ACHN (cell line): Measurements from ENCODE around the gene LRRC4C.

Experiments used
- DNase-seq: peaks from one replicate; pipeline ENCODE4 v3.0.0-alpha.2; 2015
- in situ Hi-C: cut with HindIII; loops from 2 replicates; pipeline ENCODE4 v1.10.0; 2017; ENCODE audit warnings: low sequenced_read_pairs, low pct_ligation_motif_present, low pct_unique_long_range_greater_than_20kb

Gene LRRC4C

GRCh38 chr11:41437006-41437490, 22.4 kb downstream of the LRRC4C start:
- in situ Hi-C loops = loop anchor here (25.0 kb wide), 1 partner anchor 200 kb away; no protein-coding TSS in a partner anchor
- no peak for DNase-seq

- DNase-seq = no peak
- in situ Hi-C loops = loop anchor here (25.0 kb wide), 1 partner anchor 198 kb away; no protein-coding TSS in a partner anchor
Measured at GRCh38 chr11:41435531-41435930, 23.9 kb downstream of the LRRC4C start.

- DNase-seq = peak; percentile 41
- in situ Hi-C loops = loop anchor here (25.0 kb wide), 1 partner anchor 194 kb away; no protein-coding TSS in a partner anchor
Measured at GRCh38 chr11:41431784-41432183, 27.7 kb downstream of the LRRC4C start.

- in situ Hi-C loops = no loop called here
Measured at GRCh38 chr11:41419901-41420300, 39.6 kb downstream of the LRRC4C start.

GRCh38 chr11:41414771-41415440, 44.5 kb downstream of the LRRC4C start:
- no peak for DNase-seq
- in situ Hi-C loops = no loop called here

More at GRCh38 chr11:41419901-41420300, 39.6 kb downstream of the LRRC4C start:
- no peak for DNase-seq

GRCh38 chr11:41413843-41414242, 45.6 kb downstream of the LRRC4C start:
- in situ Hi-C loops = no loop called here
- no peak for DNase-seq

- DNase-seq = no peak
- in situ Hi-C loops = no loop called here
Measured at GRCh38 chr11:41405812-41406211, 53.6 kb downstream of the LRRC4C start.

- in situ Hi-C loops = no loop called here
- no peak for DNase-seq
Measured at GRCh38 chr11:41404109-41404508, 55.3 kb downstream of the LRRC4C start.

GRCh38 chr11:41403458-41403857, 56.0 kb downstream of the LRRC4C start:
- DNase-seq = no peak
- in situ Hi-C loops = no loop called here

GRCh38 chr11:41400819-41401382, 58.6 kb downstream of the LRRC4C start:
- in situ Hi-C loops = no loop called here
- DNase-seq = no peak

GRCh38 chr11:41400124-41400523, 59.3 kb downstream of the LRRC4C start:
- no peak for DNase-seq
- in situ Hi-C loops = no loop called here

GRCh38 chr11:41399323-41399722, 60.1 kb downstream of the LRRC4C start:
- DNase-seq = no peak
- in situ Hi-C loops = no loop called here

- in situ Hi-C loops = no loop called here
- no peak for DNase-seq
Measured at GRCh38 chr11:41398175-41398574, 61.3 kb downstream of the LRRC4C start.

GRCh38 chr11:41394521-41395195, 64.8 kb downstream of the LRRC4C start:
- no peak for DNase-seq
- in situ Hi-C loops = no loop called here

- DNase-seq = peak; percentile 63
- in situ Hi-C loops = no loop called here
Measured at GRCh38 chr11:41392596-41392995, 66.9 kb downstream of the LRRC4C start.

- in situ Hi-C loops = no loop called here
- DNase-seq = no peak
Measured at GRCh38 chr11:41389623-41390130, 69.8 kb downstream of the LRRC4C start.

- no peak for DNase-seq
- in situ Hi-C loops = no loop called here
Measured at GRCh38 chr11:41384329-41384728, 75.1 kb downstream of the LRRC4C start.

- DNase-seq = no peak
- in situ Hi-C loops = no loop called here
Measured at GRCh38 chr11:41383768-41384167, 75.7 kb downstream of the LRRC4C start.

- in situ Hi-C loops = no loop called here
- peak; percentile 53 for DNase-seq
Measured at GRCh38 chr11:41382927-41383326, 76.5 kb downstream of the LRRC4C start.
